HG02610 (cell line): ENCODE data around the gene GPR137B.
"Not testable (repeated sequence)": the region's sequence is repeated elsewhere in the genome, so short reads cannot be mapped to it uniquely, and the experiment has no call there.

Experiments used
- ATAC-seq: cut with Tn5 transposase; IDR thresholded peaks from one replicate; pipeline ENCODE4 v1.9.1; 2021; ENCODE audit warnings: mild to moderate bottlenecking, moderate library complexity; ENCODE audit not compliant: unreplicated experiment

The GPR137B gene

DNA sequence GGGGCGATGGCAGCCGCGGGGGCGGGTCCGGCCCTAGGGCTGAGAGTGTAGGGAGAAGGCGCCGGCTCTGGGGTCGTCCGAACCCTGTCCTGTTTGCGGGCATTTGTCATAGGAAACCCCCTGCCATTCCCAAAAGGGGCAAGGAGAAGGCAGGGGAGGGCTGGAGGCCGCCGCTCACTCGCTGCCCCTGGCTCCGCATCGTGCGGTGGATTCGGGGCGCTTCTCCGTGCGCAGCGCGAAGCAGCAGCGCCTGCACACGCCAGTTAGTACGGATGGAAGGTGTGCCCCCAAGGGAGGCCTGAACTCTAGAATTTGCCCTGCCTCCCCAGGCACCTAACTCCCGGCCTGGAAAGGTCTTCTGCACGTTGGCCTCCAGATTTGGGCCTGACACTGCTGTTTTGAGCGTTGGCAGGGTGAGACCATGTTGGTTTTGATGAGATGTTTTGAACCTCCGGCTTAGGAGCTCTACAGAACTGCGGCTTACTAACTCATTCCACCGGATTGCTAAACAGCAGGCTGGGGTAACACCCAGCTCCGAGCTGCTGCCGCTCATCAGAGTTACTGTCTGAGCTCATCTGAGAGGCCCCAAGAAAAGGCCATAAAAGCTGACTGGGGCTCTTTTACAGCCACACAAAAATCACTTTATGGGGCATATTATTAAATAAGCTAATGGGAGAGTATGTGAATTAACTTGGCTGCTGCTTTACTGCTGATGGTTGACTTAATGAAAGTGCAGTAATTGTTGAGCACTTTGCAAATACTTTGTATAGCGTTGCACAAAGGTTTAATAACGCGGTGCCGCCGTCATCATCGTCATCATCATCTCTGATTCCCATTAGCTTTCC, 987 bp downstream of the GPR137B start:
- no peak for ATAC-seq

DNA sequence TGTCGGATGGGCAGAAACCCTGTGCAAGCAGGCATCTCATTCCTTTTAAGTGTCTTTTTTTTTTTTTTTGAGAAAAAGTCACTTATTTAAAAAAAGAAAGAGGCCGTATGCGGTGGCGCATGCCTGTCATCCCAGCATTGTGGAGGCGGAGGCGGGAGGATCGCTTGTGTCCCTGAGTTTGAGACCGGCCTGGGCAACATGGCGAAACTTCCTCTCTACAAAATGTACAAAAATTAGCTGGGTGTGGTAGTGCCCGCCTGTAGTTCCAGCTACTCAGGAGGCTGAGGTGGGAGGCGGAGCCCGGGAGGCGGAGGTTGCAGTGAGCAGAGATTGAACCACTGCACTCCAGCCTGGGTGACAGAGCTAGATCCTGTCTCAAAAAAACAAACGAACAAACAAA, 1.7 kb downstream of the GPR137B start:
- no peak for ATAC-seq

DNA sequence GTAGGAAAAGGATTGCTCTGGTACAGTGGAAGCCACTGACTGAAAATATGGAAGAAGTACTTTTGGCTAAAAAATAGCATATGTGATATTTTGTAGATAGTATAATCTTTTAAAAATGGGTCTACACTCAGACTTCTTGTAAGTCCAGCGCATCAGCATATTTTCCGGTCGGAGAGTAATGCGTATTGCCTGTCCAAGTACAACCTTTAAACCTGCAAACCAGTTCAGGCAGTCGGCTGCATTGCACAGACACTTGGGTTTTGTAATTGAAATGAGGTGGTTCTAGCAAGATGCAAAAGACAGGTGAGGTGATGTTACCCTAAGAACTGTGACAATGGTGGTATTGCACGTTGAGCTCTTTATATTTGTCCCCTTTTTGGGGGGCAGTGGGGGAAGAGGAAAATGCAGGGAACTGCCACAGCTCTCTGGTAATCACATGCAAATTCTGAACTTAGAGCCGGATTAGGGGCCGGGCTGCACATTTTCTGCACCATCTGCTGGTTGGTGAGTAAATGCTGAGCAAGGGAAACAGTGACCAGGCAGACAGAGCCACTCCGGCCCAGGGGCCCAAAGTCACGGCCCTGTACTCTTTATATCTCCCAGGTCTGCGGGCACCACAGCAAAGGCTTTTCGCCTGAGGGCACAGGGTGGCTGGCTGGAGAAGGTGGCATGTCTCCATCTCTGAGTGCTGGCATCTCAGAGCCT, 2.3 kb downstream of the GPR137B start:
- no peak for ATAC-seq

DNA sequence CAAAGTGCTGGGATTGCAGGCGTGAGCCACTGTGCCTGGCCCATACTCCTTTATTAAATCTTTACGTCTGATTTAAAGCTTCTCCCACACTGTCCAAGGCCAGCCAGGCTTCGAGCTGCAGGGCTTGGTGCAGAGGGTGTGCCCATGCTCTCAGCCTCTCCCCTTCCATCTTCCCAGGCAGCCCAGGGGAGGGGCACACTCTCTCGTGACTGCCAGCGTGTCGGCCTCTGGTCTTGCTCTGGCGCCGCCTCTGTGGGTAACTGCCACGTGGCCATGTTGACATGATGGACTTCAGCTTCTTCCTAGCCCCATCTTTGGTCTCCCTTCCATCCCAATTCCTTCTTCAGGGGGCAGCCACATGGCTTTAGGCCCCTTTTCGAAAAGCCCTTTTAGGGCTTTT, 4.7 kb downstream of the GPR137B start:
- no peak for ATAC-seq

DNA sequence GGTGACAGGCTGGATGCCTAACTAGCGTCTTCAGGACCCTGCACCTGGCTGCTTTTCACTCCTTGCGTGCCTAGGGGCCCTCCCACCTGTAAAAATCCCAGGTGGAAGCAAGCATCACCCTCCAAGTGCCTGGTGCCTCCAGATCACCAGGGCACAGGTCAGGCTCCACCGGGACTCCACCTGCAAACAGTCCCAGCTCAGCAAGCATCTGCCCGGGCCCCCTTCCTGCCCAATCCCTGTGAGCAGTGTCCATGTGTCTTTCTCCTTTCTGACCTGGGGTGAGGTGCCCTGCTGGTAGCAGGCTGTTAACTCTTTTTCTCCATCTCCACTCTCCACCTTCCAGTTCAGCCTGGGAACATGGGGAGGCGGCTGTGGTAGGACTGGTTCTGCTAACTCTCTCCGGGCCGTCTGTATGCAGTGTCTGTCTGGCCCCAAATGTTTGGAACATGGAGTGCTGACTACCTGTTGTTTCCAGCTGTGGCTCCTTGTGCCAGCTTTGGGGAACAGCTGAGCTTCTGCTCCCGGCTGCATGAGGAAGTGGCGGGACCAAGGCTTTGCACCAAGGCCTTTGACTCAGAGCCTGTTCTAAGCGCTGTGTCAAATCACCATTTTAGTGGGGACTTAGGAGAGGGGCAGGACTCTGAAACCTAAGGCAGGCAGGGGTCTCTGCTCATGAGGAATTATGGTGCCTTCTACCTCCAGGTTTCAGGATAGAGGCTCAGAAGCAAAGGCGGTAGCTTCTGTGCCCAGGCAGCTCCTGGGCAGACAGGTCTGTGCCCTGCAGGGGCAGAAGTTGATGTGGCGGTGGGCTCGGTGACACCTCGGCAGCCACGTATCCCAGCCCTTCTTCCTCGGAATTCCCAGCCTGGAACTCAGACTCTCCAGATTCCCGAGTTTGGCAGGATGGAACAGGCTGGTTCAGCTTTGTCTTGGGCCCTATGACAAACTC, 5.5 kb downstream of the GPR137B start:
- no peak for ATAC-seq

DNA sequence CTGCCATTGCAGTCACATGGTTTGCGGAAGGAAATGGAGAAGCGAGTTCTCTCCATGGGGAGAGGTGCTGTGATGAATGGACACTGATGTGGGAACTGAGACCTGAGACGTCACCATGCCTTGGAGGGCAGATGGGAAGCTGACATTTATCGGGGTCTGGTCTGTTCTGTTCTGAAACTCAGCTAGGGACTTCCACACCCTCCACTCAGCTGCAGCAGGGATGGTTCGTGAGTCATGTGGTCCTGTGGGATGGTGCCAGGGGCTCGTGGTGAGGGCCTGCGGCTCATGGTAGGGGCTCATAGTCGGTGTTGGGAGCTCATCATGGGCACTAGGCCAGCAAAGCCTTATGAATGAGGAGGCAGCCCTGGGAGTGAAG, 6.1 kb downstream of the GPR137B start:
- no peak for ATAC-seq

DNA sequence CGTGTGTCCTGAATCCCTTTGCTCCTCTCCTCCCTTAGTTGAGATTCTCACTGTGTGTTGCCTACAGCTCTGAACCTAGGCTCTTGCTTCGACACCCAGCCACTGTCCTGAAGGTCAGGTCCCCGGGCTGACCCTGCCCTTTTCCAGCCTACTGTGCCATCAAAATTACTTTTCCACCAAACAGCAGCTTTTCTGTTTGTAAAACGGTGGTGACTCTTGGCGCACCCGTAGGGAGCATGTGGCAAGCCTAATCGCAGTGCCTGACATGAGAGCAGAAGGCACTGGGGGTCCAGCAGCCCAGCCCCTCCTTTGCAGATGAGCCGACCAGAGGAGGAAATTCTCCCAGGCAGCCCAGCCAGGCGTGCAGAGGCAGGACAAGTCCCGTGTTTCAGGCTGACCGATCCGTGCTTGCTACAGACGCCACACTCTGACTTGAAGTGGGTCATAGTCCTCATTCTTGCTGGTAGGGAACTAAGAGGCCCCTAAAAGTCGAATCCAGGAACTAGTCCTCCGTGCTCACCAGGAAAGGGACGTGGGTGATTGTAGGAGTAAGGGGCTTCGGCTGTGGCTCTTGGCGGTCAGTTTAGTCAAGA, 6.8 kb downstream of the GPR137B start:
- no peak for ATAC-seq

DNA sequence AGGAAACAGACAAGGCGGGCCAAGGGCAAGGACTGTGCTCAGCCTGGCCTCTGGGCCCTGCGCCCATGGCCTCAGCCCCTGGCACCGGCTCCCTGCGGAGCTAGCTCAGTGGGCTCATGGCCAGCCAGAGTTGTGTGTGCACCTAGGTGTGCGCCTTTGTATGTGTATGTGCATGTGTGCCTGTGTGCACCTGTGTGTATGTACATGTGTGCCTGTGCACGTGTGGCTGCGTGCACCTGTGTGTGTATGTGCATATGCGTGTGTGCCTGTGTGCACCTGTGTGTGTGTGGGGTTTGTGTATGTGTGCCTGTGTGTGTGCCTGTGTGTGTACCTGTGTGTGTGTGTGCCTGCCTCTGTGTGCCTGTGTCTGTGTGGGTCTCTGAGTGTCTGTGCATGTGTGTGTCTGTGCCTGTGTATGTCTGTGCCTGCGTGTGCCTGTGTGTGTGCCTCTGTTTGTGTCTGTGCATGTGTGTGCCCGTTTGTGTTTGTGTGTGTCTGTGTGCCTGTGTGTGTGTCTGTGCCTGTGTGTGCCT, 7.4 kb downstream of the GPR137B start:
- ATAC-seq, result no peak

DNA sequence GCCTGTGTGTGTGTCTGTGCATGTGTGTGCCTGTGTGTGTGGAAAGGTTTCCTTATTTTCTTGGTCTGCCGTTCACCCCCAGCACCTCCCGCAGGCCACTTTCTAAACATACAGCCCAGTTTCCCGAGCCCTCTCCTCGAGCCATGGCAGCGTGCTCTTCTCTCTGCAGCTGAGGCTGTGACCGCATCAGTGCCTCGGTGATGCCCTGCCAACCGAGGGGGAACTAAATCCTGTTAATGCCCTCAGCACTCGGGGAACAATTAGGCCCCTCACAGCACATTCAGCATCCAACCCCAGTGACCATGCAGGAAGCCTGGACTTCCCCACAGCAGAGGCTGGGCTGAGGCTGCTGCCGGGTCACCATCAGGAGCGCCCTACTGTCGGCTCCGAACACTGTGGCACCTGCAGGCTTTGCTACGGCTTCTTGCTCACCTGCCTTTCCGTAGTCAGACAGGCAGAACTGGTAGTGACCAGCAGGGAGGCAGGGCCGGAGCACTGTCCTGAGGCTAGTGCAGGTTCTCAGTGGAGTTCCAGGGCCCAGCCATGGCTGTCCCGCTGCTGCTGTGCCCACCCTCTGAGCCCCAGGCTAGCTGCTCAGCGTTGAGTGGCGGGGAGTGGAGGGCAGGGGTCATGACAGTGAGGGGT, 8.1 kb downstream of the GPR137B start:
- ATAC-seq, result no peak

DNA sequence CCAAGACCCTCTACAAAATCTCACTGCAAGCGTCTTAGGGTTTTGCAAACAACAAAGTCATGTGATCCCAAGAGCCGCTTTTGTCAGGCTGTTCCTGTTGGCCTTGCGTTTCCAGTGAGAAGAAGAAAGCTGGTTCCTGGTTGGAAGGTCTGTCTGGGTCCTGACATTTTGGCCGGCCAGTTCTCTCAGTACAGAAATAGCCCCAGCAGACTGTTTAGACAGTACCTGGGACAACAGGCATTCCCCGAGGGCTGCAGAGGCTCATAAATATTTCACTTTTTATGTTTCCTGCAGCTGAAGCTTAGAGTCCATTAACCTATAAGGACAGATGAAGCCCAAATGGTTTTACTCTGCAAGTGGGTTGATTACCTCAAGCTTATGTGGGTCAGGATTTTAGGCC, 8.6 kb downstream of the GPR137B start:
- no peak for ATAC-seq

DNA sequence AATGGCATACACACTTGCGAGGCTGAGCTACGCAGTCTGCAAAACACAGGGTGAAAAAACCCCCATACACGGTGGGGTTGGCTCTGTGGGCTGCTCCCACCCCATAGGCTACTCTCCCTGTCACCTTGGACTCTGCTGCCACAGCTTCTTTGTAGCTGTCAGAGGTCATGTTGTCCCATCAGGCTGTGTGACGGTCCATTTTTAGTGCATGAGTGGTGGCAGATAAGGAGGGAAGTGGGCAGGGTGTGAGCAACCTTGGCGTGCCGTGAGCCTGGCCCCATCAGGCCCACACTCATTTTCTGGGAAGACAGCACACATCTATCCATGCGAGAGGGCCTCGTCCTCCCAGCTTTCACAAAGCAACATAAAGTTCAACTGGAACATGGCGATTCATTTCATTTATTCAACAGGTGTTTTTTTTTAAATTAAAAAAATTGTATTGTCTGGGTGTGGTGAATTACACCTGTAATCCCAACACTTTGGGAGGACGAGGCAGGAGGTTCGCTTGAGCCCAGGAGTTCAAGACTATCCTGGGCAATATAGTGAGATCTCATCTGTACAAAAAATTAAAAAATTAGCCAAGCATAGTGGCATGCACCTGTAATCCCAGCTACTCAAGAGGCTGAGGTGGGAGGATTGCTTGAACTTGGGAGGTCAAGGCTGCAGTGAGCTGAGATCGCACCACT, 9.5 kb downstream of the GPR137B start:
- no peak for ATAC-seq

DNA sequence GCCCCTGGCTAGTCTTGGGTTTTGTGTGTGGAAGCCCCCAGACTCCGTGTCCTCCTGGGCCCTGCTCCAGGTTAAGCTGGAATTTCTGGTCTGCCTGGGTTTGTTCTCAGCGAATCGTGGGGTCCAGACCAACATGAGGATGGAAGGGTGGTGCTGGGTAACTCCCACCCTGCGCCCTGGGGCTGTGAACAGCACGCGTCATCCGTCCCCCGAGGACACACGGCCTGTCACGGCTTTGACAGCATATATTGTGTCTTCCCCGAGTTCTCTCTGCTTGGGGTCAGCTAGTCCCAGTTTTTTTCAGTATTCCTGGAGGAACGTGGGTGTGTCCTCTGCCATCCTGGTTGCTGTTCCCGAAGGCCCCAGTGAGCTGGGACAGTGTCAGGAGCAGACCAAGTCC, 11.8 kb downstream of the GPR137B start:
- no peak for ATAC-seq

DNA sequence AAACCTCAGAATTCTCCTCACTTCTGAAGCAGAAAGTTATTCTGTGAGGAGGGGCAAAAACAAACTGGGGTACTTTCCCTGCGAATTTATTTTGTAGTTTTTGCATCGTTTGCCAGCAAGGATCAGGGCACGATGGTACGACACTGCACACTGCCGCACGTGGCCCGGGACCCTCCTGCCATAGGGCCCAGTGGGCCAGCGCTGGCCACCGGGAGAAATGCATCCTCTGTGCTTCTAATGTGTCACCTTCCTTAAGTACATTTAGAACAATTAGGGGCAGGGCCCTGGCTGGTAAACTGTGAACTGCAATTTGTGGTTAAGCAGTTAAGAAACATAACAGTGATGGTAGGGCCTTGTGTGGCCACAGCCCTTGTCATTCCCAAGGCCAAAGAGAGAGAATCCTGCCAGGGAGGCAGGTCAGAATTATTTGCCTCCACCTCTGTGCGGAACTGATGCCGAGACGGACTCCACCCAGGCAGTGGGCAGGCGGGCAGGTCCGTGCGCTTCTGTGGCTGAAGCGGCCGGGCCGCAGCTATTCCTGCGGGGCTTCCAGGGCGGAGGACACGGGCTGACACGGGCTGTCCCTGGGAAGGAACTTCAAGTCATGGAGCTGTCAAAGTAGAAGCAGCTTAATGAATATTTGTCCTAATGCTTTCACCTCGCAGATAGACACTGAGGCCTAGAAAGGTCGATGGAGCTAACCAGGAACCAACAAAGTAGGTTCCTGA, 12.5 kb downstream of the GPR137B start:
- ATAC-seq, result no peak

DNA sequence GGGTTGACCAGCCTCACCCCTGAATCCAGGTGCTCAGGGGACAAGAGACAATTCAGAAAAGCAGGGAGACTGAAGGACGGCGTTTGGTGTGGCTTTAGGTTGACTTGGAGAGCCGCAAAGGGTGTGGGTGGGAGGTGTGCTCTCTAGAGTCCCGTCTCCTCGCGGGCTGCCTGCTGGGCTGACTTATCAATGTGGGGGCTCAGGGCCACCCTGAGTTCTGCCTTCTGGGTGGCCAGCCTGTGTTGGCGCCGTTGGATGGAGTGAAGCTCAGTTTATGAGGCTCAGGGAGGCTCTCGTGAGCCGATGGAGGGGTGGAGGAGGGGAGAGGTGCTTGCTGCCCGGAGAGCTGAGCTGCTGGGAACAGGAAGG, 13.0 kb downstream of the GPR137B start:
- no peak for ATAC-seq

DNA sequence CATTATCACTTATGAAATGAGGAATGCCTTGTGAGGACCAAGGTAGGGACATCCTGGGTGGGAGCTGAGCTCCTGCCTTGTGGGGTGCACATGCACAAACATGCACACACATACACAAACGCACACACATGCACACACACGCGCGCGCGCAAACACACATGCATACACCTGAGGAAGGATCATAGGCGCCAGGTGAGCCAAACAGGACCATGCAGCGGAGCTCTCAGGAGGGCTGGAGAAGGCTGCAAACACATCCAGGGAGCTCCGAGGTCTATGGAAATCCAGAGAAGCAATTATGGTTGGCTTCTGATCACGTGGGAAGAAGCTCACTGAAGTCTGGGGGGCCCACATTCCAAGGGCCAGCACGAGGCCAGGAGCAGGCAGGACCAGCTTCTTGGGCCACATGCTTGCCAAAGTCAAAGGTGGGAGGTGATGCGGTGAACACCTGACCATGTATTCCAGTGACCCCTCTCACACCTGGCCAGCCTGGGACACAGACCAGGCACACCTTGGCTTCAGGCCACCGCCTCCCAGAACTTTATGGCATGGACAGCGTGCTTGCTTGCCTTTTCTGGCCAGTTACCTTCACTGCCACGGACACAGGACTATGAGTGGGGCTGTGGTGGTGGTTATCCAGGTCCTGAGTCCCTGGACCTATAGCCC, 13.6 kb downstream of the GPR137B start:
- ATAC-seq, result no peak

DNA sequence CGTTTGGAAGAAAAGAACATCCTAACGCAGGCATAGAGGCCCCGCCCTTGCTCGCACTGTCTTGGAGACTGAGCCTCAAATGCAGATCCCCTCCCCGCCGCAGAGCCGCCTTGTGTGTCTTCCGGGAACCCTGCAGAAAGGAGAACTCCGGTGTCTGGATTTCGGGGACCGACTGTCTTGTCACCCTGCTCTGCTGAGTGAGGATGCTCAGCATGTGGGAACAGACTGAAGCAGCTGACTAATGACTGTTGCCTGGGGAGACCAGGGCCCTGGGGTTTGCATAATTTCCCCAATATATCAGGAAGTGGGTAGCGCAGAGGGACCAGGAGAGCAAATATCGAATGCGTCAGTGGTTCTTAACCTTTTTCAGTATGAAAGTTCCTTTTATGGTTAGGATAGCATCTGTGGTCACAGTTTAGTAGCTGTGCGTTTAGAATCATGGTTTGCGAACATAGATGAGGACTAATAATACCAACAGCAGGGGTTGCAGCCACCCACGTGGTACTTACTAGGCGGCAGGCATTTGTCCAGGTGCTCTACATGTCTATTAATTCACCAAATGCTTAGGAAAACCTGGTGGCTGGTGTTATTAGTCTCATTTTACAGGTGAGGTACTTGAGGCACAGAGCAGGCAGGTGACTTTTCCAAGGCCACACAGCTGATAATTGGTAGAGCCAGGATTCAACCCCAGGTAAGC, 14.3 kb downstream of the GPR137B start:
- peak; percentile 73 for ATAC-seq

DNA sequence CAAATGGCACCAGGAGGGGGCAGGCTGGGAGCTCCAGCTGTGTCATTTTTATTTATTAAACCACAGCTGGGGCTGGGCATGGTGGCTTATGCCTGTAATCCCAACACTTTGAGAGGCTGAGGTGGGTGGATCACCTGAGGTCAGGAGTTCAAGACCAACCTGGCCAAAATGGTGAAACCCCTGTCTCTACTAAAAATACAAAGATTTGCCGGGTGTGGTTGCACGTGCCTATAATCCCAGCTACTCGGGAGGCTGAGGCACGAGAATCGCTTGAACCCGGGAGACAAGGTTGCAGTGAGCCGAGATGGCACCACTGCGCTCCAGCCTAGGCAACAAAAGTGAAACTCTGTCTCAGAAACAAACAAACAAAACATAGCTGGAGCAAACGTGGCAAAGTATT, 15.7 kb downstream of the GPR137B start:
- ATAC-seq, result not testable (repeated sequence)

DNA sequence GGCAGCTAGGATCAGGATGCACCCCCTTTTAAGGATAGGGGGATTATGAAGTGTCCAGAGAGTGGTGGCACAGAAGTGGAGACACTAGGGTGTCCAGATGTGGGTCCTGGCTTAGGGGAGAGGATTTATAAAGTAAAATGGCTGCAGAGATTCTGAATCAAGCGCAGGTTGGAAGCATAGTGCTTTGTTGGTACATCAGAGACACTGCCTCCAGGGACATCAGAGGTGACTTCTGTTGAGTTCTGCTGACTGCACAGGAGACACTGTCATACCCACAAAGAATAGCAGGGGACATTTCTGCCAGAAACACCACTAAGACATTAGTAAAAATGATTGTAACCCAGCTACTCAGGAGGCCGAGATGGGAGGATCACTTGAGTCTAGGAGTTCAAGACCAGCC, 16.4 kb downstream of the GPR137B start:
- ATAC-seq, result no peak
